ENCODE results near the gene SCAMP3.
"Not testable (repeated sequence)": the region's sequence is repeated elsewhere in the genome, so short reads cannot be mapped to it uniquely, and the experiment has no call there.

The SCAMP3 gene

GRCh38 chr1:155251566-155251965 is 10.6 kb downstream of the SCAMP3 start:
- in situ Hi-C loops (cut with MboI; ENCODE audit: low sequenced_read_pairs, unreplicated experiment): no loop called here
- no peak for DNase-seq (ENCODE audit: low spot score)

GRCh38 chr1:155250633-155251449 is 11.3 kb downstream of the SCAMP3 start:
- in situ Hi-C loops (cut with MboI; ENCODE audit: low sequenced_read_pairs, unreplicated experiment): no loop called here
- peak; percentile 97 for DNase-seq (ENCODE audit: low spot score)
- peak; percentile 100 for TF ChIP-seq CTCF (IDR thresholded peaks at IDR 0.05; ENCODE audit: borderline replicate concordance, control extremely low read depth, extremely low read depth, insufficient read depth, missing control alignments)

More at GRCh38 chr1:155251566-155251965, 10.6 kb downstream of the SCAMP3 start:
- no peak for TF ChIP-seq CTCF (IDR thresholded peaks at IDR 0.05; ENCODE audit: borderline replicate concordance, control extremely low read depth, extremely low read depth, insufficient read depth, missing control alignments)

GRCh38 chr1:155250246-155250632 is 11.9 kb downstream of the SCAMP3 start:
- in situ Hi-C loops (cut with MboI; ENCODE audit: low sequenced_read_pairs, unreplicated experiment): no loop called here
- no peak for TF ChIP-seq CTCF (IDR thresholded peaks at IDR 0.05; ENCODE audit: borderline replicate concordance, control extremely low read depth, extremely low read depth, insufficient read depth, missing control alignments)
- peak; percentile 42 for DNase-seq (ENCODE audit: low spot score)

- no peak for TF ChIP-seq CTCF (IDR thresholded peaks at IDR 0.05; ENCODE audit: borderline replicate concordance, control extremely low read depth, extremely low read depth, insufficient read depth, missing control alignments)
- in situ Hi-C loops (cut with MboI; ENCODE audit: low sequenced_read_pairs, unreplicated experiment): no loop called here
- no peak for DNase-seq (ENCODE audit: low spot score)
These were observed 14.2 kb downstream of the SCAMP3 start for GRCh38 chr1:155247667-155248553.

GRCh38 chr1:155246796-155247195 is 15.4 kb downstream of the SCAMP3 start:
- DNase-seq (ENCODE audit: low spot score); in situ Hi-C loops (cut with MboI; ENCODE audit: low sequenced_read_pairs, unreplicated experiment): not testable (repeated sequence)

GRCh38 chr1:155245163-155245524 is 17.0 kb downstream of the SCAMP3 start:
- TF ChIP-seq CTCF (IDR thresholded peaks at IDR 0.05; ENCODE audit: borderline replicate concordance, control extremely low read depth, extremely low read depth, insufficient read depth, missing control alignments): no peak
- no peak for DNase-seq (ENCODE audit: low spot score)
- in situ Hi-C loops (cut with MboI; ENCODE audit: low sequenced_read_pairs, unreplicated experiment): no loop called here

Data from GM13976 (cell line).